SK-N-MC (cell line): ENCODE data around the gene SLC27A4.

Experiments used
- EZH2 ChIP-seq: fragments of 200-600 bp; sonication (generic); IDR thresholded peaks from one replicate; pipeline ENCODE4 v1.6.1; 2017; ENCODE audit warnings: antibody characterized with exemption
- POLR2AphosphoS5 ChIP-seq: IDR thresholded peaks from 2 replicates; pipeline ENCODE4 v1.6.1; 2012; ENCODE audit warnings: mild to moderate bottlenecking, low read depth, low read length, borderline replicate concordance

- no peak for TF ChIP-seq POLR2AphosphoS5
- TF ChIP-seq EZH2, result no peak
Measured at GRCh38 chr9:128383791-128384190, 43.5 kb downstream of the SLC27A4 start.
